ENCODE measurements around the gene LMO3. TPM values are rescaled to one million over a fixed set of nuclear protein-coding genes. Genes with fewer than 3 reads are reported as not detected.

LMO3 gene
- total RNA-seq, 4 donors from 2014 or later = 49.1 to 174 (median 111) TPM

DNA sequence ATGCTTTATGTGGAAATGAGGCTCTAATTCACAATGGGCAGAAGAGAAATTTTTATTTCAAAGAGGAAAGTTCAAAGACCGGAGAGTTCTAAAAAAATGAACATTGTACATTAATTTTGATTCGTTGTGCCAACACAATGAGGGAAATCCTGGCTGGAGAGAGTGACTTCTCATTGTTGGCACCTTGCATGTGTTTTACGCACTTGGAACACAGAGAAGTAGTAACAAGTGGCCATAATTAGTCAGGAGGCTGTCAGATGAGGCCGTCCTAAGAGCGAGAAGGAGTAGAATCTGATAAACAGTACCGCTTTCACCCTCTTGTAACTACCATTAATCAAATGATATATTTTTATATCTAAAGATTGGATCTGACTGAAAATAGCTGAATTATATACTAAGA lies 6.9 kb downstream of the LMO3 start:
- ATAC-seq = peak; percentile 66
- Histone ChIP-seq H3K4me1 (peaks cover 0 to 7% (median 0%) of the 10 kb centered on the region in 3 donors), H3K27ac (peak overlapping the region; percentile 45 to 89 (median 70)), H3K27me3 (no peaks in the 10 kb centered on the region), H3K36me3 (no peaks in the 10 kb centered on the region), H3K9me3 (no peaks in the 10 kb centered on the region), H3K4me3 (no peak overlapping the region)
- WGBS, 2 donors (ENCODE audit: low coverage in 1 of 2) = 49 to 85% methylated on average over 6 of the region's 6 CpGs
- TF ChIP-seq, protein P1, sequence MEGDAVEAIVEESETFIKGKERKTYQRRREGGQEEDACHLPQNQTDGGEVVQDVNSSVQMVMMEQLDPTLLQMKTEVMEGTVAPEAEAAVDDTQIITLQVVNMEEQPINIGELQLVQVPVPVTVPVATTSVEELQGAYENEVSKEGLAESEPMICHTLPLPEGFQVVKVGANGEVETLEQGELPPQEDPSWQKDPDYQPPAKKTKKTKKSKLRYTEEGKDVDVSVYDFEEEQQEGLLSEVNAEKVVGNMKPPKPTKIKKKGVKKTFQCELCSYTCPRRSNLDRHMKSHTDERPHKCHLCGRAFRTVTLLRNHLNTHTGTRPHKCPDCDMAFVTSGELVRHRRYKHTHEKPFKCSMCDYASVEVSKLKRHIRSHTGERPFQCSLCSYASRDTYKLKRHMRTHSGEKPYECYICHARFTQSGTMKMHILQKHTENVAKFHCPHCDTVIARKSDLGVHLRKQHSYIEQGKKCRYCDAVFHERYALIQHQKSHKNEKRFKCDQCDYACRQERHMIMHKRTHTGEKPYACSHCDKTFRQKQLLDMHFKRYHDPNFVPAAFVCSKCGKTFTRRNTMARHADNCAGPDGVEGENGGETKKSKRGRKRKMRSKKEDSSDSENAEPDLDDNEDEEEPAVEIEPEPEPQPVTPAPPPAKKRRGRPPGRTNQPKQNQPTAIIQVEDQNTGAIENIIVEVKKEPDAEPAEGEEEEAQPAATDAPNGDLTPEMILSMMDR (IDR thresholded peaks at IDR 0.05) = no peak
- no peak for TF ChIP-seq POLR2AphosphoS5 (IDR thresholded peaks at IDR 0.05)
- no peak for TF ChIP-seq EP300 (IDR thresholded peaks at IDR 0.05)

DNA sequence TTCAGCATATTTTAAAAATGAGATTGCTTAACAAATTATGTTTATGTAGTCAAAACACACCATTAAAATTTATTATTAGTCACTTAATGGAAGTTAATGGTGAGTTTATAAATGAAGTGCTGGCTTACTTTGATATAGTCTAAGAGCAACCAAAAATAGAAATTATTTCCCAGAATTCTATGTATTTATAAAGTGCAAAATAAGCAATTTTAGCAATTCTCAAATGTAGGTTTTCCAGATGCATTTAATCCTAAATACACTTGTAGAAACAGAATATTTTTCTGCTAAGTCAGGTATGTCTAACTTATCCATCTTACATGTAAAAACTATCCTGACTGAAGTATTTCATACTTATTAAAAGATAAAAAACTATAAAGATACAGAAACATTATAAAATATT lies 11.2 kb downstream of the LMO3 start:
- no peak for ATAC-seq
- TF ChIP-seq POLR2AphosphoS5 (IDR thresholded peaks at IDR 0.05) = no peak
- TF ChIP-seq POLR2A (IDR thresholded peaks at IDR 0.05) = no peak
- TF ChIP-seq, protein P1 (IDR thresholded peaks at IDR 0.05) = no peak
- TF ChIP-seq EP300 (IDR thresholded peaks at IDR 0.05) = no peak
- Histone ChIP-seq H3K9me3 (no peaks in the 10 kb centered on the region), H3K27me3 (no peaks in the 10 kb centered on the region), H3K4me3 (no peak overlapping the region), H3K36me3 (no peaks in the 10 kb centered on the region), H3K4me1 (peaks cover 0 to 1% (median 0%) of the 10 kb centered on the region in 3 donors), H3K27ac (peak overlapping the region in 1 of 4 donors; percentile 83)

DNA sequence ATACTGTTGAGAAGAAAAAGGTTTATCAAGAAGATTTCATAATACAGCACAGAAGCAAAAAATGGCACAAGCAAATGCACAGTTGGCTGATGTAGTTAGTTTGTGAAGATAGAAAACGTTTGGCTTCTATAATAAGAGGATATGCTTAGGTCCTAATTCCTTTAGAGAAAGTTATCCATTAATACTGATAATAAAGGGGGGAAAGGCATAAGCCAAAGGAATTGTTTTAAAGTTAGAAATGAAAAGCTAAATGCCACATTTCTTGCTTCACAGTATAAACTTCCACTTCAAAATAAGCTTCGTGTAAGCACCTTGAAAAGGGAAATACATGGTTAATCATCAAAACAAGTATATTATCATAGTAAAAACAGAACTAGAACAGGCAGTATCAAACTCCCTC lies 12.4 kb downstream of the LMO3 start:
- Histone ChIP-seq H3K9me3 (no peaks in the 10 kb centered on the region), H3K27ac (peak overlapping the region in 2 of 4 donors; percentile 28 to 83), H3K36me3 (no peaks in the 10 kb centered on the region), H3K4me3 (no peak overlapping the region), H3K27me3 (no peaks in the 10 kb centered on the region), H3K4me1 (peaks cover 0 to 10% (median 0%) of the 10 kb centered on the region in 3 donors)
- 37 to 44% methylated on average over 2 of the region's 2 CpGs for WGBS, 2 donors (ENCODE audit: low coverage in 1 of 2)
- no peak for TF ChIP-seq EP300 (IDR thresholded peaks at IDR 0.05)
- TF ChIP-seq POLR2A (IDR thresholded peaks at IDR 0.05) = no peak
- TF ChIP-seq, protein P1 (IDR thresholded peaks at IDR 0.05) = no peak
- TF ChIP-seq POLR2AphosphoS5 (IDR thresholded peaks at IDR 0.05) = no peak
- no peak for ATAC-seq

DNA sequence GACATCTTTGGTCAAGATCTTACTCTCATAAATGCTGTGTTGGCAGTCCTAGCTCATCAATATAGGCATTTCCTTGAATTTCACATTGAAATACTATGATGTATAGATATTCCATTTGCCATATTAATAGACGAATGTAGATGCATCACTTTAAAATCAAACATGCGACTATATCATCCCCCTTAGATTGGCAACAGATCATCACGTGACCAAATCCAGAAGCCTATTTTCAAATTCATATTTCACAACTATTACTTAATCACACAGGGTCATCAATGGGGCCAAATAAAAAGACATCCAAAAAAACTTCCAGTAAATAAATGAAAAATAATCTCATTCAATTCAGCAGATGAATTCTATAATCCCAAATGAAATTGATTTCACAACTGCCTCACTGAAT lies 15.3 kb downstream of the LMO3 start:
- Histone ChIP-seq H3K4me3 (no peak overlapping the region), H3K36me3 (no peaks in the 10 kb centered on the region), H3K9me3 (no peaks in the 10 kb centered on the region), H3K27ac (peak overlapping the region; percentile 74 to 83 (median 76)), H3K27me3 (no peaks in the 10 kb centered on the region), H3K4me1 (peaks cover 0 to 35% (median 2%) of the 10 kb centered on the region in 3 donors)
- 82 to 91% methylated on average over 3 of the region's 3 CpGs for WGBS, 2 donors (ENCODE audit: low coverage in 1 of 2)
- ATAC-seq = no peak
- TF ChIP-seq, protein P1 (IDR thresholded peaks at IDR 0.05) = no peak
- TF ChIP-seq EP300 (IDR thresholded peaks at IDR 0.05) (no peak), POLR2AphosphoS5 (IDR thresholded peaks at IDR 0.05) (no peak), POLR2A (IDR thresholded peaks at IDR 0.05) (no peak)

DNA sequence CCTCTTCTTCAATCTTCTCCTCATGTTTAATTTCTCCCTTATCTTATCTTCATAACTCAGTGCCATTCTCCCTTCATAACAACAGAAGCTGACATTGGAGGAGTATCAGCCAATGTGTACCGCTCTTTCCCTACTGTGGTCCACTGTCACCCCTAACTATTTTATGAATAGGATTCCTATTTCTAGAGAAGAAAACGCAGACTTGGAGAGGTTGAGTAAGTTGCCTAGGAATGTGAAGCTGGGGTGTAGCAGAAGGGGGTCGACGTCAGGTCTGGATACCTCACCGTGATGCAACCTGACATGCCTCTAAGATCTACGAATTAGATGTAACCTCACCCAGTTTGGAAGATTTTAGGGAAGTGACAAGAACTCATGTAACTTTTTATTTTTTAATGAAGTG lies 17.1 kb downstream of the LMO3 start:
- no peak for ATAC-seq
- 60 to 87% methylated on average over 5 to 6 of the region's 6 CpGs for WGBS, 2 donors (ENCODE audit: low coverage in 1 of 2)
- Histone ChIP-seq H3K9me3 (no peaks in the 10 kb centered on the region), H3K4me3 (no peak overlapping the region), H3K27me3 (no peaks in the 10 kb centered on the region), H3K27ac (peak overlapping the region; percentile 74 to 83 (median 76)), H3K4me1 (peaks cover 0 to 39% (median 2%) of the 10 kb centered on the region in 3 donors), H3K36me3 (no peaks in the 10 kb centered on the region)
- no peak for TF ChIP-seq EP300 (IDR thresholded peaks at IDR 0.05)
- TF ChIP-seq POLR2AphosphoS5 (IDR thresholded peaks at IDR 0.05) = no peak
- no peak for TF ChIP-seq POLR2A (IDR thresholded peaks at IDR 0.05)
- TF ChIP-seq, protein P1 (IDR thresholded peaks at IDR 0.05) = no peak
